Measurements from ENCODE around the gene MYNN.

DNA sequence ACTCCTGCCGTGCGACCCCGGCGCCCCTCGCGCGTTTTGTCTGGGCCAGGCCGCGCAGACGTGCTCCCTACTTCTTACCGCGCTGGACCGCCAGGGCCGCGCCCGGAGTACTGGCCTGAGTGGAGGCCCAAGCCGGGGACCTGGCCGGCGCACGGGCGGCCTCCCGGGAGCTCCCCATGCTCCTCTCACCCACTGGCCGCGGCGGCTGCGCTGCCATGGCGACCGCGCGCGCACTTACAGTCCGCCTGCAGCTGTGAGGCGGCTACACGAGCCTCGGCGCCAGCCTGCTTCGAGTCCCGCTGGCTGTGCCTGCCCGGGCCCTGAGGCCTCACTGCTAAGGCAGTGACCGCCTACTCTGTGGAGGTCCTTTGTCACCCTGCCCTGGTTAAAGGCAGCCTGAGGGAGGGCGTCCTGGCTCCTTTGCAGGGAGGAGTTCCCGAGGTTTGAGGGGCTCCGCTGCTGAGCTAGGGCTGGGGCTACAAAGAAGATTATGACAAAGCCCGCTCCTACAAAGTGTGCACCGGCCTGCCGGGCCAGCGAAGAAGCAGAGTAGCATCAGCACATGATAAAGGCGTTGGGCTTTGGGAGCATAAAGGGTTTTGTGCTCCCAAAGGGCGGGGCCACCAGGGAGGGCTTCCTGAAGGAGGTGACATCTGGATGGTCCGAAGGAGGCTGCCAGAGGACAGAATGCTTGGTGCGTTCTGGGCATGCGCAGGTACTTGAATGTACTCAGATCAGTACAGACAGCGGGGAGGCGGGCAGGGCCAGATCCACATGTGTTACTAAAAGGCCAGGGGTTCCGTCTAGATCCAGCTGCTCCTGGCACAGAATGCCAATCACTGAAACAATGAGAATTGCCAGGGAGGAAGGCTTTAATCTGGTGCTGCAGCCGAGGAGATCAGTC is 39.4 kb downstream of the MYNN start, which contains the start of the genes LRRC34 and LRRIQ4:
- TF ChIP-seq EZH2 (IDR thresholded peaks at IDR 0.05; ENCODE audit: borderline replicate concordance, low read length) = no peak
- TF ChIP-seq, protein P1, sequence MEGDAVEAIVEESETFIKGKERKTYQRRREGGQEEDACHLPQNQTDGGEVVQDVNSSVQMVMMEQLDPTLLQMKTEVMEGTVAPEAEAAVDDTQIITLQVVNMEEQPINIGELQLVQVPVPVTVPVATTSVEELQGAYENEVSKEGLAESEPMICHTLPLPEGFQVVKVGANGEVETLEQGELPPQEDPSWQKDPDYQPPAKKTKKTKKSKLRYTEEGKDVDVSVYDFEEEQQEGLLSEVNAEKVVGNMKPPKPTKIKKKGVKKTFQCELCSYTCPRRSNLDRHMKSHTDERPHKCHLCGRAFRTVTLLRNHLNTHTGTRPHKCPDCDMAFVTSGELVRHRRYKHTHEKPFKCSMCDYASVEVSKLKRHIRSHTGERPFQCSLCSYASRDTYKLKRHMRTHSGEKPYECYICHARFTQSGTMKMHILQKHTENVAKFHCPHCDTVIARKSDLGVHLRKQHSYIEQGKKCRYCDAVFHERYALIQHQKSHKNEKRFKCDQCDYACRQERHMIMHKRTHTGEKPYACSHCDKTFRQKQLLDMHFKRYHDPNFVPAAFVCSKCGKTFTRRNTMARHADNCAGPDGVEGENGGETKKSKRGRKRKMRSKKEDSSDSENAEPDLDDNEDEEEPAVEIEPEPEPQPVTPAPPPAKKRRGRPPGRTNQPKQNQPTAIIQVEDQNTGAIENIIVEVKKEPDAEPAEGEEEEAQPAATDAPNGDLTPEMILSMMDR (conservative IDR thresholded peaks at IDR 0.05 in 1 of 2, IDR thresholded peaks at IDR 0.05 in 1 of 2; ENCODE audit: extremely low read depth in 1 of 2, insufficient read depth in 1 of 2, low read depth in 1 of 2, low read length in 2 of 2) = no peak
